GM18508 (cell line): Measurements from ENCODE around the gene F10.

Source experiments
- ATAC-seq: cut with Tn5 transposase; IDR thresholded peaks from one replicate; pipeline ENCODE4 v1.9.1; 2021; ENCODE audit warnings: moderate number of reproducible peaks; ENCODE audit not compliant: insufficient read depth, unreplicated experiment

Gene F10

DNA sequence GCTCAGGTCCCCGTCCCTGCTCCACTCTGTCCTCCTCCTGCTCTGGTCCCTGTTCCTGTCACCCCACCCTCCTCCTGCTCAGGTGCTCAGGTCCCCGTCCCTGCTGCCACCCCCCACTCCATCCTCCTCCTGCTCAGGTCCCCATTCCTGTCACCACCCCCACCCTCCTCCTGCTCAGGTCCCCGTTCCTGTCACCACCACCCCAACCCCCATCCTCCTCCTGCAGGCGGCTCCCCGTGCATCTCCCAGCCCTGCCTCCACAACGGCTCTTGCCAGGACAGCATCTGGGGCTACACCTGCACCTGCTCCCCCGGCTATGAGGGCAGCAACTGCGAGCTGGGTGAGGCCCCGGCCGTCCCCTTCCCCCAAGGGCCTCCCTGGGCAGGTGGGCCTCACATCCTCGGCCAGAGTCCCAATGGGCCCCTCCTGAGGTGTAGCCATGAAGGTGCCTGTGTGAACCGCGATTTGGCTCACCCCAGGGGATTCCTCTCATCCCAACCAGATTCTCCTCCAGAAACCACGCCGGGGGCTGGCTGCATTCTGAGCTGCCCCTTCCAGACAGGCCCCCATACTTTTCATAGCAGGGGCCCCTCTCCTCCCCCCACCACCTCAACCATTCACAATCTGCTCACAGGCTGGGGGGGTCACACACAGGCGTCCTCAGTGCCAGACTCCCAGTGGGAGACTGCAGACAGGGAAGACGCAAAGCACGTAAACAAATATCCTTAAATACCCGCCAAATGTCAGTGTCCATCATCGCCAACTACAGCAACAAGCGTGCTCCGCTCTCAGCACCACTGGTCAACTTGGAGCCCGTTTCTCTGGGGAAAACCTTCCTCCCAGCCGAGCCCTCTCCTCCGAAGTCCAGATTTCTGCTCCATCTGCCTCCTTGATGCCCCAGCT lies 40.4 kb downstream of the F10 start:
- no peak for ATAC-seq

DNA sequence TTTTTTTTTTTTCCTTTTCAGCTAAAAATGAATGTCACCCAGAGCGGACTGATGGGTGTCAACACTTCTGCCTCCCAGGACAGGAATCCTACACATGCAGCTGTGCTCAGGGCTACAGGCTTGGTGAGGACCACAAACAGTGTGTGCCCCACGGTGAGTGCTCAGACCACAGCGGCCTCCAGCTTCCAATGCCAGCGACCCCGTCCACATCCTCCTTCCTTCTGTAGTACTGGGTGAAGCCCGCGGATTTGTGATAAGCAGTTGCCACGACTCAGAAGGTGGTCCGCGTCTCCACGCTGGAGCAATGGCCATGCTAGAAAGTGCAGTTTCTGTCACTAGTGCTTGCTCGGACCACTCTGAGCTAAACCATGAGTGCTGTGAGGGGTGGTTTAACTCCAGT lies 41.9 kb downstream of the F10 start:
- no peak for ATAC-seq

DNA sequence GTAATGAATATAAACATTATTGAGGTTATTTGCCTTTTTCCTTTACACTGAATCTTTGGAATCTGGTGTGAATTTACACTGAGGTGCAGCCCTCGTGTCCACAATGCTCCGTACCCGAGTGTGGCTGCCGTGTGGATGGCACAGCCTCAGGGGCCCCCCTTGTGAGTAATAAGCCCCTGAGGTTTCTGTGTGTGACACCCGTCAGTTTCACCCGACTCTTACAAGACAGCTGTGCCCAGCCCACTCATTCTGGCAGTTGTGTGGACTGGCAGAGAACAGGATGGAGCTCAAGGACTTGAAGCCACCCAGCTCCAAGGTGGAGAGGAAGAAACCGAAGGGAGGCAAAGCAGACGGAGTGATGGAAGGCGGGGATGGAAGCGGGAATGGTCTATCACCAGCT lies 43.7 kb downstream of the F10 start:
- ATAC-seq, result no peak

DNA sequence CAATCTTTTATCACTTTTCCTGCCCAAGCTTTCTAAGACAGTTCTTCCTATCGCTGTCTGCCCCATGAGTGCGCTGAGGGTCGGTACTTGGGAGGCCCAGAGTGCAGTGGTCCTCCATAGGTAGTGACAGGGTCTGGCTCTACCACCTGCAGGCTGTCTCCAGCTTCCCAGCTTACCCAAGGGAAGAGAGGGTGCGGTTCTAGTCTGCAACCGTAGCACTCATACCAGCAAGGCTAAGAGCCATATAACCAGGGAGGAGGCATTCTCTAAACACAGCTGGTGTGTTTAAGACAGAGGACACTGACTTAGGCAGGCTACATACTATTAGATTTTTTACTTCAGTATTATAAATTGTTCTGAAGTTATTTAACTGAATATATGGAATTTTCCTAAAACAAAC lies 44.1 kb downstream of the F10 start:
- ATAC-seq, result no peak

DNA sequence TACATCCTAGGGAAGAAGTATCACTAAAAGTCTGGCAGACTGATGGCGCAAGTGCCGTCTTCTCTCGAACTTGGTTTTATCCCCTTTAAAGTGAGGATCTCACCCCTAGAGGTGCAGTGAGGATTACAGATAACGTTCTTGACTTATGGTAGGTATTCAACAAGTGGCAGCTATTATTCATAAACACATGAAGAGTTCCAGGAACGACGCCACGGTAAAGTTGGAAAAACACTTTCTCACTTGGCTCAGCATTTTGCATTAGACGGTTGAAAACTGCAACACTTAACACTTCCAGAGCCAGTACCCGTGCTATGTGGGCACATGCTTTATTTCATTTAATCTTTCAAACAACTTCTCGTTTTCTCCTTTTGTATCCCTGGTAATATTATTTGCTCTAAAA lies 44.6 kb downstream of the F10 start:
- ATAC-seq, result no peak

DNA sequence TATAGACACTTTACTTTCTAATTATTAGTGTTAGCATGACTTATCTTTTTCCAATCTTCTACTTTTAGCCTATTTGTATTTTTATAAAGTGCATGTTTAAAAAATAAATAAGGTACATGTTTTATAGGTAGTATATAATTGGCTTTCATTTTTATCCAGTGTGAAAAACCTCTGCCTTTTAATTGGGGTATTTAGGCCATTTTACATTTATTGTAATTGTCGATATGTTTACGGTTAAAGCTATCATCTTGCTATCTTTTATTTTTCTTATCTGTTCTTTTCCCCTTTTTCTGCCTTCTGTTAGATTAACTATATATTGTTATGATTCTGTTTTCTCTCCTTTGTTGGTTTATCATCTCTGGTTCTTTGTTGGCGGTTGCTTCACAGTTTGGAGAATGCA lies 45.0 kb downstream of the F10 start:
- no peak for ATAC-seq

DNA sequence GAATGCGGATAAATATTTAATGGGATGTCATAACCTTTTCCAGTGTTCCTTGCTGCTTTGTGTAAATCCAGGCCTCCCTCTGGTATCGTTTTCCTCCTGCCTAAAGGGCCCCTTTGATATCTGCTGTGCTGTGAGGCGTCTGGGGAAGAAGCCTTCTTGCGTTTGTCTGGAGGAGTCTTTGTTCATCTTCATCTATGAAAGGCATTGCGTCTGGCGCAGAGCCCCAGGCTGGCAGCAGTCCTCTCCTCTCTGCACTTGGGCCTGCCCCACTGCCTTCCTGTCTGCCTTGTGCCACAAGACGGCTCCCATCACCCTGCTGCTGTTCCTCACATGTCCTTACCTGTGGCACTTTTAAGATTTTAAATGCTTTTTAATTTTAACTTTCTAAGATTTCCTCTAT lies 45.6 kb downstream of the F10 start:
- ATAC-seq, result no peak

DNA sequence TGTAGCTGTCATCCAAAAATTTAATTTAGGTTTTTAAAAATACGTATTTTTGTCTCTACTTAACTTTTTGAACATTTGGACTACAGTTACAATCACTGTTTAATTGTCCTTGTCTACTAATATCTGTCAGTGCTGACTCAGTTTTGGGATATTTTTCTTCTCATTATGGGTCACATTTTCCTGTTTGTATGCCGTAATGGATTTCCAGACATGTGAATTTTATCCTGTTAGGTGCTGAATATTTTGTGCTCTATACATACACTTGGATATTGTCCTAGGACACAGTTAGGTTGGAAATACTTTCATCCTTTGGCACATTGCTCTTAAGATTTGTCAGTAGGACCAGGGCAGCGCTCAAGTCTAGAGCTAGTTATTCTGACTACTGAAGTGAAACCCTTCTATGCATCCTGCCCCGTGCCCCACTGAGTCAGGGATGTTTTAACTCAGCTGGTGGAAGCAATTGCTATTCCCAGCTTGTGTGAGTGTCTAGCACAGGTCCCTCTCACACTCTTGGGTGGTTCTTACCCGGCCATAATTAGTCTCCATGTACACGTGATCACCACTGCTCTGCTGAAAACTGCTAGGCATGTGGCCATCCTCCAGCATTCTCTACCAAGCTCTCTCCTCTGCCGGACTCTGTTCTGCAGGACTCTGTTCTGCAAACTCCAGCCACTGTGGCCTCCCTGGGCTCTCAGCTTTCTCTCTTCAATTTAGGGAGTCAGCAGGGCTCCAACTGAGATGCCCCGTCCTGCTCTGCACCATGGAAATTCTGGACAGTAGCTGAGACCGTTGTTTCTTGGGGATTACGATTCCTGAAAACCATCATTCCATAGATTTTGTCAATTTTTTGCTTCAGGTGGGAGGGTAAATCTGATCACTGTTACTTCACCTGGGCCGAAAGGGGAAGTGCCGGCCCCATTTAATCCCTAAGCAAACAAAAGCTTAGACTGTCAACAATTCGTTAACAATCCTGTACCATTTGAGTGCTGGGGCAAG lies 47.0 kb downstream of the F10 start:
- no peak for ATAC-seq

DNA sequence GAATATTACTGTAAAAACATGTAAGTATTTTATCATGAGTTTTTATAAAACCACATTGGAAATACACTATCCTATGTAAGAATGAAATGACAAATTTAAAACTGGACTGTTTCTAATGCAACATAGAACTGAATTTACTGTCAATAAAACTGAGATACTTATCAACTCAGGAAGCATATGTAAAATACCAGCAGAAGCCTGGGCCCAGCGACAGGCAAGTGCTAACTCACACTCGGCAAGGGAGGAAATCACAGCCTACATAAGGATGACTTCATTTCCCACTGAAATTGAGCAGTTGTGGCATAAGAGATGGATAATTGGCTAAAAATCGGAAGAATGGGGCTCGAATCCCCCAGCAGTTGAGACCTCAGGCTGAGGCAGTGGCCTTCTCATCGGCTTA lies 47.9 kb downstream of the F10 start:
- ATAC-seq, result no peak

DNA sequence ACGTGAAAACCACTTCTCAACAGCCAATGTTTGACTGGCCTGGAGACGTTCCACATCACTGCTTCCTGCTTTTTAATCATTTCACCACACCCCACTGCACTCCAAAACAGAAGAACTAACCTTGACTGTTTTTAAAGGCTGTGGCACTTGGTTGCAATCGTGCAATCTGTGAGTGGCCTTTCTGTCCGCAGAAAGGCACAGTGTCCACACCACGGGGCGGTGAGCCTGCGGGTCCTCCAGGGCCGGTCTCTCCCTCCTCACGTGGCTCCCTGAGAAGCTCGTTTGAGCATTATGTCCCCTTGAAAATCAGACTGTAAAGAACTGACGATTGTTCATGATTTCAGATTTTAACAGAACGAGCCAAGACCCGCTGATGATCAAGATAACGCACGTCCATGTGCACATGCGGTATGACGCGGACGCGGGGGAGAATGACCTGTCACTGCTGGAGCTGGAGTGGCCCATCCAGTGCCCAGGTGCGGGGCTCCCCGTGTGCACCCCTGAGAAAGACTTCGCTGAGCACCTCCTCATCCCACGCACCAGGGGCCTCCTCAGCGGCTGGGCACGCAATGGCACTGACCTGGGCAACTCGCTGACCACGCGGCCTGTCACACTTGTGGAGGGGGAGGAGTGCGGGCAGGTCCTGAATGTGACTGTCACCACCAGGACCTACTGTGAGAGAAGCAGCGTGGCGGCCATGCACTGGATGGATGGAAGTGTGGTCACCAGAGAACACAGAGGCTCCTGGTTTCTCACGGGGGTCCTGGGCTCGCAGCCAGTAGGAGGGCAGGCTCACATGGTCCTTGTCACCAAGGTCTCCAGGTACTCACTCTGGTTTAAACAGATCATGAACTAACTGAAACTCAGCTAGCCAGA lies 48.9 kb downstream of the F10 start:
- no peak for ATAC-seq

DNA sequence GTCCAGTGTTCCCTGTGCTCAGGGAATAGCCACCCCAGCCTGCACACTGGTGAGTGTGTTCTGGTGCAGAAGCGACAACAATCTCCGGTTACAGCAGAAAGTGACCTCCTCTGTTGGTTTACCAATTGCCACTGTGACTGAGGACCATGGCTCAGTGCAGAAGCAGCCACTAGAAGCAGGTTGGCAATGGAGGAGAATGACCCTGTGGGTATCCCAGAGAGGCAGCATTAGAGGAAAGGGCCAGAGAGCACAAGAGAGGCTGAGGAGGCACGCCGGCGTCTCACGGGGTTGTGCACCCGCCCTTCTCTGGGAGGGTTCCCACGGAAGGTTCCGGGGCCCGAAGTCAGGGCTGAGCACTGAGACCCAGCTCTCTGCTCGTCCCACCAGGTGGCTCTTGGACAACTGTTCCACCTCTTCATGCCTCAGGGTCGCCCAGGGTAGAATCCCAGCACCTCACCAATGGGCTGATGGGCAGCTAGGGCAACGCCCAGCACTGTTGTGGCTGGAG lies 49.9 kb downstream of the F10 start:
- no peak for ATAC-seq

DNA sequence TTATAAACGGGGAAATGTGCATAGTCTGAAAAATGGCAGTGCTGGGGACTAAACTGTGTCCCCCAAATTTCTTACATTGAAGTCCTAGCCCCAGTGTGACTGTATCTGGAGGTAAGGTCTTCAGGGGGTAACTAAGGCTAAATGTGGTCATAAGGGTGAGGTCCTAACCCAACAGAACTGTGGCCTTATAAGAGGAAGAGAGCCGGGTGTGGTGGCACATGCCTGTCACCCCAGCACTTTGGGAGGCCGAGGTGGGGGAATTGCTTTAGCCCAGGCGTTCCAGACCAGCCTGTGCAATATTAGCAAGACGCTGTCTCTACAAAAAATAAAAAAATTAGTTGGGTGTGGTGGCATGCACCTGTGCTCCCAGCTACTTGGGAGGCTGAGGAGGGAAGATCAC lies 53.7 kb downstream of the F10 start:
- ATAC-seq, result no peak

DNA sequence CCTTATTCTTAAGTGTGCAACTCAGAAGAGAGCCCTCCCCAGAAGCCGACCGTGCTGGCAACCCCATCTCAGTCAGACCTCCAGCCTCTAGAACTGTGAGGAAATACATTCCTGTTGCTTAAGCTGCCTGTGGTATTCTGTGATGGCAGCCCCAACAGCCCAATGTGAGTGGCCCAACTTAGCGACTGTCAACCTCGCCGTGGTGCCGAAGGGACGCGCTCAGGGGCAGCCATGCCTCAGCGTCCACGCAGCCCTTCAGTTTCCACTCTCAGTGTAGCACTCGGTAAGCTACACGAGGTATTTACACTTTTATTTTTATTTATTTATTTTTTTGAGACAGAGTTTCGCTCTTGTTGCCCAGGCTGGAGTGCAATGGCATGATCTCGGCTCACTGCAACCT lies 54.2 kb downstream of the F10 start:
- ATAC-seq, result no peak

DNA sequence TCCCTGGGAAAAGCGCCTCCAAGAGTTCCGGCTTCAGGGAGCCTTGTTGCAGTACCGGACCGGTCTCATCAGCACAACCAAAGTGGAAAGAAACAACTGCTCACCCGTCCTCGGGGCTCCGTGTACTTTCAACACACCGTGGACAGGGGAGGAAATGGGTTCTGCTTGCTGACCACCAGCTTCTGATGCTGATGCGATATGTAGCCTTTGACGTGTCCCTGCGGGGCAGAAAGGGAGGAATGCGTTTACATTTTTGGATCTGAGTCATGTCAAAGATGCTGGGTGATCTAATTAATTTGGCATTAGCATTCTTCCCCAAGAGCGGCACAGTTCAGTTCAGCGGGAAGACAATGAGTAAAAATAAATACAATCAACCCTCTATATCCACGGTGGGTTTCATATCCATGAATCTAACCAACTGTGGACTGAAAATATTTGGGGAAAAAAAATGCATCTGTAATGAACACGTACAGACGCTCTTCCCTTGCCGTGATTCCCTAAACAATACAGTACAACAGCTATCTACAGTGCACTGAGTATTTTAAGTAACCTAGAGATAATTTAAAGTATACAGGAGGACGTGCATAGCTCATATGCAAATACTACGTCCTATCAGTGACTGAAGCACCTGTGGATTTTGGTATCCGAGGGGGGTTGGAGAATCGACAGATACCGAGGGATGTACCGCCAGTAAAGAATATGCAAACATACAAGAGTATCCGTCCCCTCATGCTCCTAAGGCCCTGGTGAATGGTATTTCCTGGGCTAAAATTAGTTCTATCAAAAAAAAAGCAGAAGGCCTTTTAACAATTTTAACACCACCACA lies 55.7 kb downstream of the F10 start:
- ATAC-seq, result no peak

DNA sequence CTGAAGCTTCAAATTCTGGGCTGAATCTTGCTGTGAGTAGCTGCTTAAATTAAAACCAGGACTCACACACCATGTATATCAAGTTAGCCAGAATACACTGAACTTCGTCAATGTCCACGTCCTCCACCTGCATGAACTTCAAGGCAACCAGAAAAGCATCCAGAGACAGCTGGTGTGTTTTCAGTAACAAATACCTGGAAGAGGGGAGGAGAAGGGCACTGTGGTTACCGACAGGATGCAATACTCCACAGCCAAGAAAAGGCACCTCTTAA lies 56.2 kb downstream of the F10 start:
- no peak for ATAC-seq

DNA sequence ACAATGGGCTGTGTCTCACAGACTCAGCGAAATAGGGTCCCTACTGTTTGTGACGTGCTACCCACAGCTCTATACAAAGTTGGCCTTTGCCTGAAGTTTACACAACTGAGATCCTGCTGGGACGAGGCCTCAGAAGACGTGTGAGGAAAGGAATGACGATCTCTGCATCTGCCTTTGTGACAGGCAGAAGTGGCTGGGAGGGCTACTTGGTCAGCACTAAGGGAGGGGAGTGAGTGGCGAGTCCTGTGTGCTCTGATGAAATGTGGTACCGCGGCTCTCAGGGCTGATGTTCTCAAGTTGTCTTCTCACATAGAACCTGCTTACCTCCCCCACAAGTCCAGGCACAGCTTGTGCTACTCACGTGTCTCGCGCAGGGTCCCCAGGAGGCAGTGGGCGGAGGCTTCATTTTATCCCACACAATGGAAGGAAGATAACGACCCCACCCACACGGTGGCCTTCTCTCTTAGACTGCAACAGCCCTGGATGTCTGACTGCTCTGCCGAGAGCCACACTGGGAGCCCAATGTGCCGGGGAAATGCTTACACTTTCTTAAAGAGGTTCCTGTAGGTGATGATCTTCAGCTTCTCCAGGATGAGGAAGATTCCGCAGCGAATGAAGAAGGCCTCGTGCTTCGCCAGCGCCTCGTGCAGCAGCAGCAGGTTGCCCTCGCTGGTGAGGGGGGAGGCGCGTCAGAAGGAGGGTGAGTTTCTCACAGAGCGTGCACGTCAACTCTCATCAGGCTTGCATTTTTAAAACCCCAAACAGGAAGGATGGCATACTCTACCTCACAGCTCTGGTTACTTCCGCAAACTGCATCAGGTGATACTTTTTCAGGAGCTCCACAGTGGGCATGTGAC lies 57.0 kb downstream of the F10 start:
- no peak for ATAC-seq

DNA sequence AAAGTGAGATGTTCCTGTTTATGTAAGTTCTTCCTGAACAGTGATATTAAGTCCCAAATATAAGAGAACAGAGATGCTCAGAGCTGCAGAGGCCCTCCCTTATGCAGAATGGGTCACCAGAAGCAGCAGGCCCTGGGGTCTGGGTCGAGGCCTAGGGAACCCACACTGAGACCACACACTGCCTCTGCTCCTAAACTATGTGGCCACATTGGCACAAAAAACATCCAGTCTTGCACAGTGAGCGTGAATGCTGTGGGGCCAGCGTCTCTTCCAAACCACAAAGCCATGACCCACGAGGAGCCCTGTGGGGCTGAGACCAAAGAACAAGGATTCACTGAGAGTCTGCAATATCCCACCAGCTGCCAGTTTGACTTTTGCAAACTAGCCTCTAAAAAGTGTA lies 59.4 kb downstream of the F10 start:
- no peak for ATAC-seq

DNA sequence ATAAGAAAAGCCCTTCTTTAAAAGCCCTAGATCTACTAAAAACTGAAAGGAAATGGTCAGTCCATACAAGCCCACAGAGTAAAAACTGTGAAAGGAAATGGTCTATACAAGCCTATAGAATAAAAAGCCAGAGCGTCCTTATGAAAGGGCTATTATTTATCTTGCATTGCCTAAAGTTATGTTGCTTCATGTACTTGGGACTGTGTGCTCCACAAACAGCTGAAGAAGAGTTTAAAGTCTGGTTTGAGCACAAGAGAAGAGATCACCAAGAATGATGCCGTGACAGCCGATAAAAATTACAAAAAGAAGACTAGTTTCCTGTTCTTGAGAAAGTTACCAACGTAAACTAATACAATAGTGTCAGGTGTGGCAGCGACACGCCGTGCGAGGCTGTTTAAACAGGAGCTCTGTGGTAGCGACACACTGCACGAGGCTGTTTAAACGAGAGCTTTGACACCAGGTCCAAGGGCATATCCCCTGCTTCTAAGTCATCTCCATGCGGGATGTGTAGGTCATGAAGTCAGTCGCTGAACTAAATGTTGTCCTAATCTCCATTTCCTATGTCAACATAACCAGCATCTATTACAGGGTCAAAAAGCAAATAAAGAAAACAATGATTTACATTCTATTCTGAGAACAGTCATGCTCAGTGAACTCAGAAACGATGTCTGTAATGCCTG lies 61.0 kb downstream of the F10 start:
- ATAC-seq, result no peak
